HUES48 (cell line): ENCODE measurements around the gene THAP4.
A peak's percentile ranks its signal among the peaks of the same experiment; 100 is the strongest.

ENCODE experiments used
- H3K27ac ChIP-seq: one replicate; pipeline ENCODE4 v1.7.0; 2013; ENCODE audit warnings: low read depth, low read length, inconsistent platforms
- H3K27me3 ChIP-seq: 2 replicates; pipeline ENCODE4 v1.6.1; 2013; ENCODE audit warnings: mild to moderate bottlenecking, low read length; ENCODE audit not compliant: control insufficient read depth, insufficient read depth
- H3K36me3 ChIP-seq: 2 replicates; pipeline ENCODE4 v1.6.1; 2013; ENCODE audit warnings: low read length; ENCODE audit not compliant: control insufficient read depth, insufficient read depth
- H3K4me1 ChIP-seq: 2 replicates; pipeline ENCODE4 v1.6.1; 2013; ENCODE audit warnings: mild to moderate bottlenecking, low read length; ENCODE audit not compliant: control insufficient read depth, insufficient read depth
- H3K4me3 ChIP-seq: 2 replicates; pipeline ENCODE4 v1.5.1; 2013; ENCODE audit warnings: mild to moderate bottlenecking, low read depth, low read length
- H3K9ac ChIP-seq: 2 replicates; pipeline ENCODE4 v1.6.1; 2013; ENCODE audit warnings: mild to moderate bottlenecking, low read depth, low read length, moderate library complexity
- H3K9me3 ChIP-seq: 2 replicates; pipeline ENCODE4 v1.6.1; 2013; ENCODE audit warnings: low read length; ENCODE audit not compliant: control insufficient read depth, insufficient read depth

Gene THAP4

DNA sequence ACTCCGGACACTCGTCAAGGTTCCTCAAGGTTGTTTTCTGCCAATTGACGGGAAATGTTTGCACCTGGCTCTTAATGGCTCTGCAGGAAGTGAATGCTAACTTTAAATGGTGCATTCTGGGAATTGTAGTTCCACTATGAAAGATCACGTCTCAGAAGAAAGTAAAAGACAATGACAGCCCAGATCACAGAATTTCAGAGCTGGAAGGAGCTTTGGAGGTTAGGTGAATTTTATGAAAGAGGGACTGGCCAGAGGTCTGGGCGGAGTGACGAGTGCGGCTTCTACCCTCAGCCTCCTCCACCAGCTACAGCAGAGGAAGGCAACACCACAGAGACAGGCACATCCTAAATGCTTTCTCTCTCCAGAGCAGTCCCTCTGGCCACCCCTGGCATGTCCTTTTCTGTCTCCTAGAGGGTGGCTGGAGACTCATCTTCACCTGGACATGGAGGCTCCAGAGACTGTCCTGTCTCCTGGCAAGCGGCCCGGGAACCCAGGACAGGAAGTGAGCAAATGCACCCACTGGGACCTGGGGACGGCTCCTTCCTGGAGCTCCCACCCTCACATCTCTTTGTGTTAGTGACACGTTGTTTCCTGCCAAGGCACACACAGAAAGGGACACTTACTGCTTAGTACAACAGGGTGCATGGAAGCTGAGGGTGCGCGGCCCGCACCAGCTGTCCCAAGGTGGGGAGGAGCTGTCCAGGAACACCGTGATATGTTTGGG lies 19.4 kb downstream of the THAP4 start:
- no peaks in the 10 kb centered on the region for H3K9me3 ChIP-seq
- H3K4me3 ChIP-seq: peak overlapping the region; percentile 20; the same call in 1 of the 2 replicates
- peaks cover 6% of the 10 kb centered on the region; the same call in 1 of the 2 replicates for H3K4me1 ChIP-seq
- no peak overlapping the region for H3K9ac ChIP-seq
- peak overlapping the region; percentile 9 for H3K27ac ChIP-seq
- no peaks in the 10 kb centered on the region for H3K36me3 ChIP-seq
- no peaks in the 10 kb centered on the region for H3K27me3 ChIP-seq

DNA sequence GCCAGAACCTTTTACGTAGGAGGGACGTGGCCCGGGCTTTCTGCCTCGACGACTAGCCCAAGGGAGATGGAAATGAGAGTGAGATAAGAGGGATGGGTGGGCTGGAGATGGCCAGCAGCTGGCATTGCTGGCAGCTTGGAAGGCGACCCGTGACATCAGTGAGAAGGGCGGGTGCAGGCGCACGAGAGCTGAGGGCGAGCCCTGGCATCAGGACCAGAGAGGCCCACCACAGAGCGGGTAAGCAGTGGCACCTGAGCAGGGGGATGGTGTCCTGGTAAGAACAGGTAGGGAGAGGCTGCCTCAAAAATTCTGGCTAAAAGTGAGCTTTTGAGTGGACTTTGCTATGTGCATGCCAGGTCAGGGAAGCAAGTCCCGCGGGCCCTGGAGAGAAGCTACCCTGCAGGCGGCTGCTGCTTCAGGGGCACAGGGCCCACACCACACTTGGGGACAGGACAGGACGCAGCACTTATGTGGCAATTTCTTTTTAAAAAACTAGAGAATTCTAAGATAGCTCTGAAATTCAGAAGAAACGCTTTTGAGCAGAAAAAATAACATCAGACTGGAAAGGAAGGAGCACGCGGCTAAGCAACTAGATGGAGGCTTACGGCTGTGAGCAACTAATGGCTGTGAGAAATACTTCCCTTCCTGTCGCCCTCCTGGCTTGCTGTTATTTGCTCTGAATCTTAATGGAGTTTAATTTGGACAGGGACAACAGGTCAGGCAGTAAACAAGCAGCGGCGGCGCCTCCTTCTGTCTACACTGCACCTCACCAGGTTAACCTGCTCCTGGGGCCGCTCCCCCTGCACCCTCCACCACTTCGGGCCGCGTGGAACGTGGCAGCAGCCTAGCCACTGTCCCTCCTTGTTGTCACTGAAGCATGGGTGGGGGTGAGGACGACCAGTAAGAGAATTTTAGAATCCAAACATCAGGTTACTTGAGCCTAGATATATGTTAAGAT lies 20.5 kb downstream of the THAP4 start:
- no peaks in the 10 kb centered on the region for H3K36me3 ChIP-seq
- H3K27me3 ChIP-seq: no peaks in the 10 kb centered on the region
- no peak overlapping the region for H3K9ac ChIP-seq
- peaks cover 6% of the 10 kb centered on the region; the same call in 1 of the 2 replicates for H3K4me1 ChIP-seq
- no peaks in the 10 kb centered on the region for H3K9me3 ChIP-seq
- H3K27ac ChIP-seq: no peak overlapping the region
- no peak overlapping the region; the same call in 1 of the 2 replicates for H3K4me3 ChIP-seq

DNA sequence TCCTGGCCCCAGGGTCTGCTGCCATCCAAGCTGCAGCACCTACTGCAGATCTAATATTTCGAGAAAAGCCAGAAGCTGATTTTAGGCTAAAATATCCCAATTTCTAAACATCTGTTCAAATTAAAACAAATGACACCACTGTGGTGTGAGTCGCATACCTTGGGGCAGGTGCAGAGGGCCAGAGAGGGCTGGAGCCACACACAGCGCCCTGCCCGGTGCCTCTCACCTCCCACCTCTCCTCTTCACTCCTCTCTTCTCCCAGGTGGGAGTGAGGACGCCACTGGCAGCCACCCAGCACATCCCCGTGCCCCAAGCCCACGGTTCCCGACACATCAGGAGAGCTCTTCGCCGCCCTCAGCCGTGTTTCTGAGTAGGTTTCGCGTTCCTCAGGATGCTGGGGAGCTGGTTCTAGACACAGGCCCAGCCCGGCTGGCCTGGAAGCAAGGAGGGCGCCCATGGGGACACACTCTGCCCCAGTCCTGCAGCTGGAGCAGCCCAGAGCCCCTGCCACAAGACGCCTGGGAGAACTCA lies 21.4 kb downstream of the THAP4 start:
- H3K9me3 ChIP-seq: no peaks in the 10 kb centered on the region
- H3K4me1 ChIP-seq: peaks cover 9% of the 10 kb centered on the region; the same call in 1 of the 2 replicates
- H3K36me3 ChIP-seq: no peaks in the 10 kb centered on the region
- H3K4me3 ChIP-seq: no peak overlapping the region
- H3K27me3 ChIP-seq: no peaks in the 10 kb centered on the region
- no peak overlapping the region for H3K27ac ChIP-seq
- H3K9ac ChIP-seq: no peak overlapping the region

DNA sequence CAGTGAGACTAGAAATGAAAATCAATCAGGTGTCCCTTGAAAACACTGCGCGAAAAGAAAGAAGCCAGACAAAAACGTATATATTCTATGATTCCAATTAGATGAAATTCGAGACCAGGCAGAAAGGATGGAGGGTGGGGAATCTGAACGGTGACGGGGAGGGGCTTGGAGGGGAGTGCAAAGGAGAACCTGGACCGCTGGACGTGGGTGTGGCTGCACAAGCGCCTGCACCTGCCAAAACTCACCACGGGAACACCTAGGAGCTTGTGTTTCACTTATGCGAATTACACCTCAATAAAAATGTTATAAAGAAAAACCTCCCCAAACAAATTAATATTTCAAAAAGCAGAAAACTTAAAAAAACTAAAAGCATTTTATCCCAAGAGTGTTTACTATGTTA lies 21.9 kb downstream of the THAP4 start:
- H3K4me1 ChIP-seq: peaks cover 10% of the 10 kb centered on the region; the same call in 1 of the 2 replicates
- H3K9ac ChIP-seq: no peak overlapping the region
- no peak overlapping the region for H3K27ac ChIP-seq
- no peak overlapping the region for H3K4me3 ChIP-seq
- no peaks in the 10 kb centered on the region for H3K36me3 ChIP-seq
- H3K9me3 ChIP-seq: no peaks in the 10 kb centered on the region
- no peaks in the 10 kb centered on the region for H3K27me3 ChIP-seq

DNA sequence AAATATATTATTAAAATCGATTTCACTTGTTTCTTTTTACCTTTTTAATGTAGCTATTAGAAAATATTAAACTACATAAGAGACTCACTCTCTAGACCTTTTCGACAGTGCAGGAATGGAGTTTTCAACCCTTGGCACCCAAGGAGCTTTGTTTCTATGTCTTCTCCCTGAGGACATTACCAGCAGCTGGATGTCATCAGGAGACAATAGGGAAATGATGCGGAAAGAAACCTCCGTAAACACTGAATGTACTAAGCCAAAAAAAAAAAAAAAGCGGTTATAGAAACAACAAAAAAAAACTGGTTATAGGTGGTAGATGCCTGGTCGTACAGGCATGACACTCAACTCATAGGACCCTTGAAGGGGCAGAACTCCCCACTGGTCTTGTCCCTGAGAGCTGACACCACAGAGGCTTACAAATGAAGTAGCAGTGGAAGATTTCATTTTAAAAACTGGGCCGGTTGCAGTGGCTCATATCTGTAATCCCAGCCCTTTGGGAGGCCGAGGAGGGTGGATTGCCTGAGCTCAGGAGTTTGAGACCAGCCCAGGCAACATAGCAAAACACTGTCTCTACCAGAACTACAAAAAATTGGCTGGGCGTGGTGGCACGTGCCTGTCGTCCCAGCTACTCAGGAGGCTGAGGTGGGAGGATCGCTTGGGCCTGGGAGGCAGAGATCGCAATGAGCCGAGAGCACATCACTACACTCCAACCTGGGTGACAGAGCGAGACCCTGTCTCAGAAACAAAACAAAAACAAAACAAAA lies 23.8 kb downstream of the THAP4 start:
- no peak overlapping the region for H3K9ac ChIP-seq
- H3K4me3 ChIP-seq: no peak overlapping the region
- no peak overlapping the region for H3K27ac ChIP-seq
- H3K4me1 ChIP-seq: peaks cover 10% of the 10 kb centered on the region; the same call in 1 of the 2 replicates
- no peaks in the 10 kb centered on the region for H3K9me3 ChIP-seq
- no peaks in the 10 kb centered on the region for H3K27me3 ChIP-seq
- peaks cover 8% of the 10 kb centered on the region; the same call in 1 of the 2 replicates for H3K36me3 ChIP-seq

DNA sequence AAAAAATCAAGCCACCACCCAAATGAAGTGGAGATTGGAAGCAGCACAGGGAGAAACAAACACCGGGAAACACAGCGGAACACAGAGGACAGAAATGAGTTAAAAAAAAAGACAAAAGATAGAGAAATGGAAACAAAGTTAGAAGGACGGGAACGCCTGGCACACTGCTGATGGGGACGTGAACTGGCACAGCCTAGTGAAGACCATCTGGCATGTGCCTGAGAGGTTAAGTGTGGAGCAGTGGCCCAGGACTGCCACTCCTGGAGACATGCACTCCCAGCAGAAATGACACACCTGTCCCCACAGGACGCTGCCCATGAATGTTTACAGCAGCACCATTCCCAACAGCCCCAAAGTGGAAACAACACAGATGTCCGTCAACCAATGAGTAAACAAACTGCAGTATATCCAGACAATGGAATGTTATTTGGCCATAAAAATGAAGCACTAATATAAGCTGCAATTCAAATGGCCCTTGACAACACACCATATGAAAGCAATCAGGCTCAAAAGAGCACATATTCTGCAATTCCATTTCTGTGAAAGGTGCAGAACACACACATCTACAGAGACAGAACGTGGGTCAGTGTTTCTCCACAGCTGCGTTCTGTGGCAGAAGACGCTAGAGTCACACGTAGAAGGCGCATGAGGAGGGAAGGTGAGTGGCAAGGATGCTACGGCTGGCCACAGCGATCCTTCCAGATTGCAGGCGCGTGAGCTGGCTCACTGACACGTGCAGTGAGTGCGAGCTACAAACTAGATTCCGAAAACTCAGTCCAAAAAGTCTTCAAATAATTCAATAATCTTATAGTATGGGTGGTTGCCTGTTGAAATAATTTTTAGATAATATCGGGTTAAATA lies 24.6 kb downstream of the THAP4 start:
- Histone ChIP-seq H3K27ac (no peak overlapping the region), H3K4me3 (no peak overlapping the region), H3K36me3 (peaks cover 9% of the 10 kb centered on the region; the same call in 1 of the 2 replicates), H3K4me1 (peaks cover 7% of the 10 kb centered on the region; the same call in 1 of the 2 replicates), H3K9me3 (no peaks in the 10 kb centered on the region), H3K9ac (no peak overlapping the region), H3K27me3 (no peaks in the 10 kb centered on the region)

DNA sequence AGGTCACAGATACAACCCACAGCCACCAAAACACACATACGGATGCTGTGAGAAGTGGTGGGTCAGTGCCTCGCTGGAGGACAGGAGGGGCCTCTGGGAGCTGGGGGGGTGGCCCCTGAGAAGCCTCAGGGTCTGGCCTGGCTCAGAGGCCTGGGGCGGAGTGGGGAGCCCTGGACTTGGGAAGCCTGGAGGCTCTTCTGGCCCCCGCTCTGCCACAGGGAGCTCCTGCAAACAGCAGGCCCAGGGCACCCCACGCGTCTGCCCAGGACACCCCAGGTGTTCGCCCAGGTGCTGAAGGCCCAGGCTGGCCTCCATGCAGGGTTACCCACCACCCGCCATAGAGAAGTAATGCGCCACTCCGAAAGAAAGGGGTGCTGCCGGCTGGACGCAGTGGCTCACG lies 25.9 kb downstream of the THAP4 start:
- Histone ChIP-seq H3K4me3 (peak overlapping the region; percentile 61; the same call in 1 of the 2 replicates), H3K9ac (no peak overlapping the region), H3K36me3 (peaks cover 14% of the 10 kb centered on the region), H3K27me3 (no peaks in the 10 kb centered on the region), H3K27ac (peak overlapping the region; percentile 58), H3K9me3 (no peaks in the 10 kb centered on the region), H3K4me1 (0 out of 2 replicates have a peak, but pooled peaks cover 5% of the 10 kb centered on the region)

DNA sequence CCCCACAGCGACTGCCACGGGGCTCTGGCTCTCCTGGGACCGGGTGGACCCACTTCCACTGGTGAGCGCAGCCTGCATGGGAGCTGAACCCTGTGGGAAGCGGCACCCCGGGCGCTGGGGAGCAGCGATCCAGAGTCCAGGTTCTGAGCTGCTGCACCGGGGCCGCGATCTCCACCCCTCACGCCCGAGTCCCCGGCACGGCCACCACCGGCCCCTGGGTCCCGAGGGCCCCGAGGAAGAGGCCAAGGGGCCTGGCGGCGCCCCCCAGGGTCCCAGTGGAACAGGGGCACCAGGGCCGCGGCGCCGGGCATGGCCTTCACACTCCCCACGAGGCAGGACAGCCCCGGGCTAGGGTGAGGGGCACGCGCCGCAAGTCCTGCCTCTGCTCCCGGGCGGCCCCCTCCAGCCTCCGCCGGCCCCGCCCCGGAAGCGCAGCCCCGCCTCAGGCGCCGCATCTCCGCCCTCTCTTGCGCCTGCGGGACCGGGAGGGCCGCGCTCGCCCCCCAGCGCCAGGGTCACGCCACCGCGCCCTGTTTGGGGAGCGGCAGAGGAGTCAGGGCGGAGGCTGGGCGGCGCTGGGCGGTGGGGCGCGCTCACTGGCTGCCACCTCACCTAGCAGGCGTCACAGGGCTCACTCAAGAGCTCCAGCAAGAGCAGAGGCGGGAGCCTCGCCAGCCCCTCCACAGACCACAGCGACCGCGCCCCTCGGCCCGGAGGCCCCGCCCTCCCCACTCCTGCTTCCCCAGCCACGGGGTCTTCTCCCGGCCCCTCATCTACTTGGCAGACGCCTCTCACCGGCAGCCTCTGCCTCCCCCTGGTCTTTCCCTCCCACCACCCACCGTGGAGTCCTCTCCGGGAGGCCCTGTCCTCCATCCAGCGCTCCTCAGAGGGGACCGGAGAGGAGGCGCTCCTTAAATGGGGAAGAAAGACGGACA lies 26.8 kb downstream of the THAP4 start:
- Histone ChIP-seq H3K9ac (peak overlapping the region; percentile 74), H3K36me3 (peaks cover 22% of the 10 kb centered on the region), H3K4me1 (0 out of 2 replicates have a peak, but pooled peaks cover 5% of the 10 kb centered on the region), H3K4me3 (peak overlapping the region; percentile 69), H3K9me3 (no peaks in the 10 kb centered on the region), H3K27me3 (no peaks in the 10 kb centered on the region), H3K27ac (peak overlapping the region; percentile 59)

DNA sequence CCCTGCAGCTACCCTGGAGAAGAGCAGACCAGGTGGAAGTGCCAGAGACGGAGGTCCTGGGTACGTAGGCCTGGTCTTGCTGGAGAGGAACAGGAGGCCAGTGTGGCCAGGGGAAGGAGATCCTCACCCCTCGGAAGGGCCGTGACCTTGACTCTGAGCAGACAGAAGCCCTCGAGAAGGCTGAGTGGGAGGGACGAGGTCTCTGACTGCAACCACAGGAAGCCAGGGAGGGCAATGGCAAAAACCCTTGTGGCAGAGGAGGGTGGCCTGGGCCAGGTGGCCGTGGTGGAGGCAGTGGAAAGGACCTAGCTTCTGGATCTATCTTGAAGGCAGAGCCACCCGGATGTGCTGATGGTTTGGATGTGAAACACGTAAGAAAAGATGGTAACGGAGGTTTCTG lies 28.1 kb downstream of the THAP4 start:
- Histone ChIP-seq H3K9ac (no peak overlapping the region), H3K4me3 (no peak overlapping the region), H3K27me3 (no peaks in the 10 kb centered on the region), H3K4me1 (0 out of 2 replicates have a peak, but pooled peaks cover 5% of the 10 kb centered on the region), H3K27ac (no peak overlapping the region), H3K36me3 (peaks cover 28% of the 10 kb centered on the region), H3K9me3 (no peaks in the 10 kb centered on the region)
